Measurements from ENCODE around the gene PYGB. TPM values are rescaled to one million over a fixed set of nuclear protein-coding genes. Genes with fewer than 3 reads are reported as not detected.

Gene PYGB
- total and polyA plus RNA-seq, 2 experiments from 2014 or later: 45.3 to 61.1 TPM

- H3K4me3 ChIP-seq: peak overlapping the region; percentile 95
- H3K27me3 ChIP-seq: no peaks in the 10 kb centered on the region
- peak overlapping the region; percentile 94 for H2AFZ ChIP-seq
- peaks cover 9% of the 10 kb centered on the region for H4K20me1 ChIP-seq (ENCODE audit: insufficient read depth, poor library complexity, severe bottlenecking)
- TF ChIP-seq CTCF (IDR thresholded peaks at IDR 0.05; ENCODE audit: poor library complexity): no peak
- TF ChIP-seq EZH2 (IDR thresholded peaks at IDR 0.05; ENCODE audit: borderline replicate concordance): no peak
- TF ChIP-seq EZH2phosphoT487 (IDR thresholded peaks at IDR 0.05; ENCODE audit: low read depth, severe bottlenecking, unreplicated experiment): no peak
- 7% methylated on average over 6 of the region's 6 CpGs for WGBS (ENCODE audit: low lambda C conversion rate, missing lambda C conversion rate)
- peaks cover 27% of the 10 kb centered on the region for H3K4me1 ChIP-seq (ENCODE audit: insufficient read depth)
- no peak for DNase-seq (ENCODE audit: low spot score)
- H3K9me3 ChIP-seq (ENCODE audit: low read depth): no peaks in the 10 kb centered on the region
- no peaks in the 10 kb centered on the region for H3K9me2 ChIP-seq (replicated peaks; ENCODE audit: insufficient read depth)
- peaks cover 51% of the 10 kb centered on the region for H3K79me2 ChIP-seq
- H3K4me2 ChIP-seq: peak overlapping the region; percentile 99
- no peaks in the 10 kb centered on the region for H3K36me3 ChIP-seq (replicated peaks; ENCODE audit: insufficient read depth, low read depth)
- H3K27ac ChIP-seq: peak overlapping the region; percentile 95
Observed at GRCh38 chr20:25248786-25249172, 894 bp downstream of the PYGB start.

GRCh38 chr20:25249198-25249931 is 1.5 kb downstream of the PYGB start:
- H3K27me3 ChIP-seq: no peaks in the 10 kb centered on the region
- H3K27ac ChIP-seq: peak overlapping the region; percentile 95
- peaks cover 10% of the 10 kb centered on the region for H4K20me1 ChIP-seq (ENCODE audit: insufficient read depth, poor library complexity, severe bottlenecking)
- H2AFZ ChIP-seq: no peak overlapping the region
- H3K4me3 ChIP-seq: peak overlapping the region; percentile 95
- no peaks in the 10 kb centered on the region for H3K9me3 ChIP-seq (ENCODE audit: low read depth)
- H3K4me2 ChIP-seq: peak overlapping the region; percentile 99
- WGBS (ENCODE audit: low lambda C conversion rate, missing lambda C conversion rate): 67% methylated on average over 9 of the region's 9 CpGs
- TF ChIP-seq EZH2 (IDR thresholded peaks at IDR 0.05; ENCODE audit: borderline replicate concordance) (no peak), EZH2phosphoT487 (IDR thresholded peaks at IDR 0.05; ENCODE audit: low read depth, severe bottlenecking, unreplicated experiment) (no peak), CTCF (IDR thresholded peaks at IDR 0.05; ENCODE audit: poor library complexity) (no peak)
- no peaks in the 10 kb centered on the region for H3K9me2 ChIP-seq (replicated peaks; ENCODE audit: insufficient read depth)
- DNase-seq (ENCODE audit: low spot score): peak; percentile 3
- H3K79me2 ChIP-seq: peaks cover 57% of the 10 kb centered on the region
- H3K4me1 ChIP-seq (ENCODE audit: insufficient read depth): peaks cover 32% of the 10 kb centered on the region
- H3K36me3 ChIP-seq (replicated peaks; ENCODE audit: insufficient read depth, low read depth): no peaks in the 10 kb centered on the region

- peaks cover 69% of the 10 kb centered on the region for H3K79me2 ChIP-seq
- WGBS (ENCODE audit: low lambda C conversion rate, missing lambda C conversion rate): 74% methylated on average over 3 of the region's 3 CpGs
Observed at GRCh38 chr20:25250508-25250907, 2.6 kb downstream of the PYGB start.

More at GRCh38 chr20:25250508-25250907, 2.6 kb downstream of the PYGB start:
- no peaks in the 10 kb centered on the region for H3K9me2 ChIP-seq (replicated peaks; ENCODE audit: insufficient read depth)
- no peak for TF ChIP-seq CTCF (IDR thresholded peaks at IDR 0.05; ENCODE audit: poor library complexity)
- no peak for TF ChIP-seq EZH2phosphoT487 (IDR thresholded peaks at IDR 0.05; ENCODE audit: low read depth, severe bottlenecking, unreplicated experiment)
- TF ChIP-seq EZH2 (IDR thresholded peaks at IDR 0.05; ENCODE audit: borderline replicate concordance): no peak
- peak overlapping the region; percentile 99 for H3K4me2 ChIP-seq
- H2AFZ ChIP-seq: no peak overlapping the region
- no peaks in the 10 kb centered on the region for H3K27me3 ChIP-seq
- H3K4me3 ChIP-seq: no peak overlapping the region
- no peaks in the 10 kb centered on the region for H3K36me3 ChIP-seq (replicated peaks; ENCODE audit: insufficient read depth, low read depth)
- peaks cover 10% of the 10 kb centered on the region for H4K20me1 ChIP-seq (ENCODE audit: insufficient read depth, poor library complexity, severe bottlenecking)
- no peak overlapping the region for H3K27ac ChIP-seq
- peaks cover 34% of the 10 kb centered on the region for H3K4me1 ChIP-seq (ENCODE audit: insufficient read depth)
- DNase-seq (ENCODE audit: low spot score): peak; percentile 3
- no peaks in the 10 kb centered on the region for H3K9me3 ChIP-seq (ENCODE audit: low read depth)

All from hepatocyte (in vitro differentiated cells).